ENCODE data around the gene ORM1. TPM values are rescaled to one million over a fixed set of nuclear protein-coding genes. Genes with fewer than 3 reads are reported as not detected.
A peak's percentile ranks its signal among the peaks of the same experiment; 100 is the strongest.

Gene ORM1
- total RNA-seq, 2 donors from 2014 or later: not detected

- no peaks in the 10 kb centered on the region for H3K27me3 Mint-ChIP-seq
- H3K36me3 Mint-ChIP-seq: peaks cover 34% of the 10 kb centered on the region
- H3K9me3 Mint-ChIP-seq: no peaks in the 10 kb centered on the region
- H3K4me1 Mint-ChIP-seq (ENCODE audit: low read depth in 2 of 2): peaks cover 29 to 36% of the 10 kb centered on the region in 2 donors
- peak overlapping the region; percentile 80 to 97 for H3K27ac Mint-ChIP-seq
- no peak overlapping the region for H3K4me3 Mint-ChIP-seq
- ATAC-seq (no peak), DNase-seq (ENCODE audit: low spot score) (no peak)
Observed at GRCh38 chr9:114357360-114357759, 34.5 kb downstream of the ORM1 start.

GRCh38 chr9:114357911-114358328, 35.0 kb downstream of the ORM1 start:
- Mint-ChIP-seq H3K27ac (peak overlapping the region; percentile 80 to 97), H3K27me3 (no peaks in the 10 kb centered on the region), H3K36me3 (peaks cover 34% of the 10 kb centered on the region), H3K9me3 (no peaks in the 10 kb centered on the region), H3K4me3 (no peak overlapping the region), H3K4me1 (ENCODE audit: low read depth in 2 of 2) (peaks cover 31 to 39% of the 10 kb centered on the region in 2 donors)
- DNase-seq (ENCODE audit: low spot score): no peak
- ATAC-seq: no peak

GRCh38 chr9:114359801-114360200, 36.9 kb downstream of the ORM1 start:
- no peak for DNase-seq (ENCODE audit: low spot score)

GRCh38 chr9:114361542-114361941, 38.6 kb downstream of the ORM1 start:
- H3K4me3 Mint-ChIP-seq: no peak overlapping the region
- DNase-seq (ENCODE audit: low spot score) (no peak), ATAC-seq (no peak)
- no peaks in the 10 kb centered on the region for H3K27me3 Mint-ChIP-seq
- peaks cover 52% of the 10 kb centered on the region for H3K36me3 Mint-ChIP-seq
- peak overlapping the region; percentile 82 to 97 for H3K27ac Mint-ChIP-seq
- H3K4me1 Mint-ChIP-seq (ENCODE audit: low read depth in 2 of 2): peaks cover 60 to 64% of the 10 kb centered on the region in 2 donors
- no peaks in the 10 kb centered on the region for H3K9me3 Mint-ChIP-seq

More at GRCh38 chr9:114359801-114360200, 36.9 kb downstream of the ORM1 start:
- no peaks in the 10 kb centered on the region for H3K27me3 Mint-ChIP-seq
- peaks cover 47% of the 10 kb centered on the region for H3K36me3 Mint-ChIP-seq
- ATAC-seq: no peak
- H3K9me3 Mint-ChIP-seq: no peaks in the 10 kb centered on the region
- H3K27ac Mint-ChIP-seq: peak overlapping the region; percentile 82 to 97
- H3K4me1 Mint-ChIP-seq (ENCODE audit: low read depth in 2 of 2): peaks cover 50 to 58% of the 10 kb centered on the region in 2 donors
- H3K4me3 Mint-ChIP-seq: no peak overlapping the region

- H3K27me3 Mint-ChIP-seq: no peaks in the 10 kb centered on the region
- ATAC-seq (no peak), DNase-seq (ENCODE audit: low spot score) (no peak)
- H3K9me3 Mint-ChIP-seq: no peaks in the 10 kb centered on the region
- H3K36me3 Mint-ChIP-seq: peaks cover 55% of the 10 kb centered on the region
- H3K27ac Mint-ChIP-seq: peak overlapping the region; percentile 82 to 97
- H3K4me3 Mint-ChIP-seq: no peak overlapping the region
- peaks cover 65 to 67% of the 10 kb centered on the region in 2 donors for H3K4me1 Mint-ChIP-seq (ENCODE audit: low read depth in 2 of 2)
Observed at GRCh38 chr9:114362394-114362793, 39.5 kb downstream of the ORM1 start.

- ATAC-seq (peak in 1 of 2 donors; percentile 43), DNase-seq (ENCODE audit: low spot score) (no peak)
- Mint-ChIP-seq H3K27me3 (no peaks in the 10 kb centered on the region), H3K4me3 (peak overlapping the region; percentile 78), H3K9me3 (no peaks in the 10 kb centered on the region), H3K27ac (peak overlapping the region; percentile 82 to 97), H3K36me3 (peaks cover 47% of the 10 kb centered on the region), H3K4me1 (ENCODE audit: low read depth in 2 of 2) (peaks cover 69% of the 10 kb centered on the region in 2 donors)
Observed at GRCh38 chr9:114363424-114363823, 40.5 kb downstream of the ORM1 start.

GRCh38 chr9:114364134-114365041, 41.5 kb downstream of the ORM1 start:
- Mint-ChIP-seq H3K9me3 (no peaks in the 10 kb centered on the region), H3K36me3 (peaks cover 47% of the 10 kb centered on the region), H3K27me3 (no peaks in the 10 kb centered on the region), H3K4me3 (peak overlapping the region; percentile 78), H3K27ac (peak overlapping the region; percentile 82 to 97), H3K4me1 (ENCODE audit: low read depth in 2 of 2) (peaks cover 71% of the 10 kb centered on the region in 2 donors)
- DNase-seq (ENCODE audit: low spot score): no peak
- ATAC-seq: peak; percentile 62 to 78

GRCh38 chr9:114365194-114365593, 42.3 kb downstream of the ORM1 start:
- DNase-seq (ENCODE audit: low spot score) (no peak), ATAC-seq (no peak)
- H3K4me3 Mint-ChIP-seq: no peak overlapping the region
- H3K4me1 Mint-ChIP-seq (ENCODE audit: low read depth in 2 of 2): peaks cover 70 to 78% of the 10 kb centered on the region in 2 donors
- H3K27me3 Mint-ChIP-seq: no peaks in the 10 kb centered on the region
- peaks cover 51% of the 10 kb centered on the region for H3K36me3 Mint-ChIP-seq
- no peaks in the 10 kb centered on the region for H3K9me3 Mint-ChIP-seq
- peak overlapping the region; percentile 82 to 97 for H3K27ac Mint-ChIP-seq

- Mint-ChIP-seq H3K27me3 (no peaks in the 10 kb centered on the region), H3K4me3 (peak overlapping the region; percentile 85), H3K4me1 (ENCODE audit: low read depth in 2 of 2) (peaks cover 61 to 72% of the 10 kb centered on the region in 2 donors), H3K27ac (peak overlapping the region; percentile 77 to 82), H3K36me3 (peaks cover 37% of the 10 kb centered on the region), H3K9me3 (no peaks in the 10 kb centered on the region)
- ATAC-seq (peak; percentile 76 to 79), DNase-seq (ENCODE audit: low spot score) (peak; percentile 78)
Observed at GRCh38 chr9:114366334-114367128, 43.6 kb downstream of the ORM1 start.

- Mint-ChIP-seq H3K36me3 (peaks cover 37% of the 10 kb centered on the region), H3K4me1 (ENCODE audit: low read depth in 2 of 2) (peaks cover 66 to 80% of the 10 kb centered on the region in 2 donors), H3K27me3 (no peaks in the 10 kb centered on the region), H3K9me3 (no peaks in the 10 kb centered on the region), H3K4me3 (peak overlapping the region; percentile 85), H3K27ac (peak overlapping the region; percentile 77 to 82)
- no peak for DNase-seq (ENCODE audit: low spot score)
- no peak for ATAC-seq
Observed at GRCh38 chr9:114367366-114367765, 44.5 kb downstream of the ORM1 start.

- H3K4me3 Mint-ChIP-seq: peak overlapping the region; percentile 85
- H3K4me1 Mint-ChIP-seq (ENCODE audit: low read depth in 2 of 2): peaks cover 65 to 83% of the 10 kb centered on the region in 2 donors
- ATAC-seq (peak in 1 of 2 donors; percentile 45), DNase-seq (ENCODE audit: low spot score) (no peak)
- no peaks in the 10 kb centered on the region for H3K9me3 Mint-ChIP-seq
- peaks cover 37% of the 10 kb centered on the region for H3K36me3 Mint-ChIP-seq
- peak overlapping the region; percentile 77 to 82 for H3K27ac Mint-ChIP-seq
- no peaks in the 10 kb centered on the region for H3K27me3 Mint-ChIP-seq
Observed at GRCh38 chr9:114367772-114368569, 45.1 kb downstream of the ORM1 start.

- Mint-ChIP-seq H3K9me3 (no peaks in the 10 kb centered on the region), H3K36me3 (peaks cover 30% of the 10 kb centered on the region), H3K27me3 (no peaks in the 10 kb centered on the region), H3K4me3 (peak overlapping the region; percentile 69), H3K27ac (peak overlapping the region; percentile 77 to 82), H3K4me1 (ENCODE audit: low read depth in 2 of 2) (peaks cover 62 to 81% of the 10 kb centered on the region in 2 donors)
- ATAC-seq (peak in 1 of 2 donors; percentile 3), DNase-seq (ENCODE audit: low spot score) (no peak)
Observed at GRCh38 chr9:114369216-114370130, 46.6 kb downstream of the ORM1 start.

All from natural killer cell treated with Interleukin-12 subunit alpha and Interleukin-12 subunit beta and Interleukin-15 and Interleukin-18, amount 100 ng/mL, for 72 hours (primary cell).